Keratinocyte (primary cell): Measurements from ENCODE around the gene SMARCA1. TPM values are rescaled to one million over a fixed set of nuclear protein-coding genes. Genes with fewer than 3 reads are reported as not detected.

Source experiments
- DNase-seq: peaks from one replicate; pipeline ENCODE4 v3.0.0-alpha.2; 2011; ENCODE audit warnings: low read depth, missing footprints, low spot score
- FAIRE-seq: peaks from 2 replicates; lab custom pipeline; 2011; peaks lifted over from hg19 to GRCh38; lab: Jason Lieb, UNC
- H2AFZ ChIP-seq: 2 replicates; pipeline ENCODE4 v1.6.0; 2012; ENCODE audit warnings: low read length, control low read depth, inconsistent platforms; ENCODE audit not compliant: control insufficient read depth
- H3K27ac ChIP-seq: 2 replicates; pipeline ENCODE4 v1.5.1; 2011; ENCODE audit warnings: low read length; ENCODE audit not compliant: control insufficient read depth, insufficient read depth
- H3K27me3 ChIP-seq: 3 replicates; pipeline ENCODE4 v1.6.0; 2011; ENCODE audit warnings: low read length; ENCODE audit not compliant: control insufficient read depth, insufficient read depth; ENCODE audit errors: extremely low read depth
- H3K36me3 ChIP-seq, 2 experiments: 2 replicates in 1 of 2; 3 replicates in 1 of 2; pipeline ENCODE4 v1.5.1; 2011; ENCODE audit warnings: low read length in 2 of 2, mild to moderate bottlenecking in 1 of 2; ENCODE audit not compliant: control insufficient read depth in 2 of 2, insufficient read depth in 2 of 2; ENCODE audit errors: extremely low read depth in 1 of 2
- H3K4me1 ChIP-seq: 3 replicates; pipeline ENCODE4 v1.5.1; 2011; ENCODE audit warnings: low read length; ENCODE audit not compliant: control insufficient read depth, insufficient read depth; ENCODE audit errors: extremely low read depth
- H3K4me2 ChIP-seq: 3 replicates; pipeline ENCODE4 v1.6.0; 2011; ENCODE audit warnings: low read depth, low read length; ENCODE audit not compliant: control insufficient read depth, insufficient read depth; ENCODE audit errors: extremely low read depth
- H3K4me3 ChIP-seq, 3 experiments: fragments of 200-600 bp in 1 of 3; sonication (generic) in 1 of 3; 2 replicates in 2 of 3; 3 replicates in 1 of 3; pipeline ENCODE4 v1.5.1; 2011 to 2016; ENCODE audit warnings: low read length in 3 of 3, mild to moderate bottlenecking in 3 of 3, control low read depth in 2 of 3, inconsistent platforms in 1 of 3, low read depth in 1 of 3, mixed read lengths in 1 of 3, mixed run types in 1 of 3, moderate library complexity in 1 of 3; ENCODE audit not compliant: control insufficient read depth in 2 of 3, insufficient read depth in 2 of 3; ENCODE audit errors: extremely low read depth in 1 of 3
- H3K79me2 ChIP-seq: 2 replicates; pipeline ENCODE4 v1.6.0; 2012; ENCODE audit warnings: low read length; ENCODE audit not compliant: control insufficient read depth, insufficient read depth
- H3K9ac ChIP-seq: 3 replicates; pipeline ENCODE4 v1.6.0; 2011; ENCODE audit warnings: low read length; ENCODE audit not compliant: control insufficient read depth, insufficient read depth; ENCODE audit errors: extremely low read depth
- H3K9me1 ChIP-seq: 3 replicates; pipeline ENCODE4 v1.6.0; 2011; ENCODE audit warnings: low read length; ENCODE audit not compliant: control insufficient read depth, insufficient read depth; ENCODE audit errors: extremely low read depth
- H3K9me3 ChIP-seq: 2 replicates; pipeline ENCODE4 v1.5.1; 2012; ENCODE audit warnings: low read depth, low read length; ENCODE audit not compliant: control insufficient read depth
- H4K20me1 ChIP-seq: 3 replicates; pipeline ENCODE4 v1.6.0; 2011; ENCODE audit warnings: low read length; ENCODE audit not compliant: control insufficient read depth, insufficient read depth; ENCODE audit errors: extremely low read depth
- CTCF ChIP-seq, 3 experiments: IDR thresholded peaks in 1 of 3; conservative IDR thresholded peaks in 1 of 3; optimal IDR thresholded peaks in 1 of 3; 2 replicates in 2 of 3; 3 replicates in 1 of 3; pipeline versions ENCODE3 to v1.5.1; 2011; ENCODE audit warnings: low read length in 3 of 3, mild to moderate bottlenecking in 3 of 3, moderate library complexity in 2 of 3, control low read depth in 1 of 3, inconsistent platforms in 1 of 3; ENCODE audit not compliant: insufficient read depth in 2 of 3; ENCODE audit errors: extremely low read depth in 1 of 3
- EZH2 ChIP-seq: IDR thresholded peaks from one replicate; pipeline ENCODE4 v1.6.1; 2012; ENCODE audit warnings: inconsistent platforms, mild to moderate bottlenecking, low read length, moderate library complexity
- dilution Hi-C: fragments of 300-500 bp; cut with MboI; formaldehyde crosslinking; loops from one replicate; pipeline ENCODE4 v1.7.0; 2020; ENCODE audit warnings: low sequenced_read_pairs; ENCODE audit not compliant: extremely low pct_ligation_motif_present
- polyA plus RNA-seq, 5 experiments: library from polyadenylated mRNA; depleted of rRNA in 3 of 5; stranded (reverse) in 3 of 5; stranded (forward) in 1 of 5; unstranded in 1 of 5; fragments of >200 nt; gene quantifications; 1 replicate in 1 of 5; 2 replicates in 3 of 5; 3 replicates in 1 of 5; pipeline versions ENCODE4 v1.2.1 to v1.2.3, GENCODE V29; 2011 to 2012; ENCODE audit warnings: missing spikeins in 2 of 5, low read depth in 1 of 5, low replicate concordance in 1 of 5

SMARCA1 gene
- polyA plus RNA-seq, 1 donor (not counting 4 experiments of a cell fraction or from before 2014, with no cell fraction given) = 21.6 TPM

GRCh38 chrX:129433945-129434344, 89.3 kb downstream of the SMARCA1 start:
- Histone ChIP-seq H3K79me2 (no peaks in the 10 kb centered on the region), H3K36me3 (no peaks in the 10 kb centered on the region), H3K4me1 (no peaks in the 10 kb centered on the region), H4K20me1 (no peaks in the 10 kb centered on the region), H2AFZ (no peak overlapping the region), H3K27ac (no peak overlapping the region), H3K27me3 (no peaks in the 10 kb centered on the region), H3K4me2 (no peak overlapping the region), H3K9me3 (no peaks in the 10 kb centered on the region), H3K9me1 (no peaks in the 10 kb centered on the region), H3K9ac (no peak overlapping the region), H3K4me3 (no peak overlapping the region)
- FAIRE-seq (no peak), DNase-seq (no peak)
- no peak for TF ChIP-seq CTCF (optimal IDR thresholded peaks at IDR 0.05 in 1 of 3, IDR thresholded peaks at IDR 0.05 in 1 of 3, conservative IDR thresholded peaks at IDR 0.05 in 1 of 3; ENCODE audit: extremely low read depth in 1 of 3, insufficient read depth in 2 of 3, low read length in 3 of 3)
- dilution Hi-C loops = no loop called here

GRCh38 chrX:129433461-129433860, 89.8 kb downstream of the SMARCA1 start:
- H3K9me1 ChIP-seq = no peaks in the 10 kb centered on the region
- H3K27ac ChIP-seq = no peak overlapping the region
- DNase-seq = no peak
- H3K4me1 ChIP-seq = no peaks in the 10 kb centered on the region
- TF ChIP-seq EZH2 (no peak), CTCF (optimal IDR thresholded peaks at IDR 0.05 in 1 of 3, IDR thresholded peaks at IDR 0.05 in 1 of 3, conservative IDR thresholded peaks at IDR 0.05 in 1 of 3; ENCODE audit: extremely low read depth in 1 of 3, insufficient read depth in 2 of 3, low read length in 3 of 3) (no peak)
- no peaks in the 10 kb centered on the region for H3K27me3 ChIP-seq
- no peaks in the 10 kb centered on the region for H3K79me2 ChIP-seq
- no peak for FAIRE-seq
- dilution Hi-C loops = no loop called here
- no peak overlapping the region for H3K4me2 ChIP-seq
- H3K9me3 ChIP-seq = no peaks in the 10 kb centered on the region
- H3K4me3 ChIP-seq = no peak overlapping the region
- no peaks in the 10 kb centered on the region for H3K36me3 ChIP-seq
- H3K9ac ChIP-seq = no peak overlapping the region
- no peaks in the 10 kb centered on the region for H4K20me1 ChIP-seq
- no peak overlapping the region for H2AFZ ChIP-seq
